Transverse colon (tissue), 4 donors: ENCODE results near the gene PPFIA1. TPM values are rescaled to one million over a fixed set of nuclear protein-coding genes. Genes with fewer than 3 reads are reported as not detected.

ENCODE experiments used
- DNase-seq: peaks from one replicate; pipeline ENCODE4 v3.0.0-alpha.2; 2019
- H3K27ac ChIP-seq, 4 donors: fragments of 200-600 bp; sonication (generic); 2 replicates each; pipeline ENCODE4 v1.5.1; 2016 to 2018; ENCODE audit warnings: inconsistent platforms in 4 of 4
- H3K27me3 ChIP-seq: fragments of 200-600 bp; sonication (generic); 2 replicates; pipeline ENCODE4 v1.5.1; 2017; ENCODE audit warnings: inconsistent platforms
- H3K36me3 ChIP-seq, 4 donors: fragments of 200-600 bp; sonication (generic); 2 replicates each; pipeline ENCODE4 v1.5.1; 2017 to 2019; ENCODE audit warnings: inconsistent platforms in 4 of 4
- H3K4me1 ChIP-seq, 4 donors: fragments of 200-600 bp; sonication (generic); 2 replicates each; pipeline ENCODE4 v1.5.1; 2017 to 2020; ENCODE audit warnings: inconsistent platforms in 4 of 4
- H3K4me3 ChIP-seq, 4 donors: fragments of 200-600 bp; sonication (generic); 1 replicate in 1 of 4; 2 replicates in 3 of 4; pipeline versions ENCODE4 v1.5.1 to v1.6.1; 2017 to 2019; ENCODE audit warnings: inconsistent platforms in 4 of 4
- H3K9me3 ChIP-seq, 2 donors: fragments of 200-600 bp; sonication (generic); 2 replicates each; pipeline ENCODE4 v1.5.1; 2017 to 2019; ENCODE audit warnings: inconsistent platforms in 2 of 2
- EP300 ChIP-seq: sonication (generic); formaldehyde crosslinking; IDR thresholded peaks from one replicate; pipeline ENCODE4 v1.6.1; 2017; ENCODE audit warnings: antibody characterized with exemption, low read depth
- POLR2A ChIP-seq: fragments of 450-650 bp; IDR thresholded peaks from one replicate; pipeline ENCODE4 v1.6.1; 2016; ENCODE audit warnings: antibody characterized with exemption, mild to moderate bottlenecking, moderate library complexity
- POLR2AphosphoS5 ChIP-seq, 3 donors: sonication (generic); formaldehyde crosslinking; IDR thresholded peaks; one replicate each; pipeline ENCODE4 v1.6.1; 2016; ENCODE audit warnings: antibody characterized with exemption in 3 of 3
- WGBS, 2 donors: methylation state at CpG; one replicate each; pipeline ENCODE4 v1.1.5; 2018; ENCODE audit warnings: low coverage in 1 of 2; 5-methylcytosine and 5-hydroxymethylcytosine counted together
- in situ Hi-C, 4 donors: fragments of 200-750 bp; cut with MboI; loops; one replicate each; pipeline versions ENCODE4 v1.15.0 to v1.15.1; 2017; ENCODE audit warnings: low sequenced_read_pairs in 3 of 4, low pct_ligation_motif_present in 1 of 4, low pct_unique_long_range_greater_than_20kb in 1 of 4
- intact Hi-C: fragments of 100-400 bp; cut with DNase I; formaldehyde crosslinking; loops from one replicate; pipeline ENCODE4 v1.15.1; 2023; ENCODE audit warnings: low total_unique reads
- total RNA-seq, 4 donors: library from RNA; depleted of rRNA; stranded (reverse); fragments of >200 nt; gene quantifications; one replicate each; pipeline ENCODE4 v1.1.0, GENCODE V29; 2016
- TF ChIP-seq, protein P1 (sequence below), 5 experiments: fragments of 200-600 bp in 3 of 5; fragments of 450-650 bp in 2 of 5; sonication (generic) in 3 of 5; IDR thresholded peaks; 1 replicate in 2 of 5; 2 replicates in 3 of 5; pipeline ENCODE4 v1.5.1; 2016 to 2017; ENCODE audit warnings: antibody characterized with exemption in 5 of 5, inconsistent platforms in 3 of 5, mild to moderate bottlenecking in 2 of 5, moderate library complexity in 1 of 5

Gene PPFIA1
- total RNA-seq, 4 donors from 2014 or later, result 42.6 to 143 (median 72.8) TPM

DNA sequence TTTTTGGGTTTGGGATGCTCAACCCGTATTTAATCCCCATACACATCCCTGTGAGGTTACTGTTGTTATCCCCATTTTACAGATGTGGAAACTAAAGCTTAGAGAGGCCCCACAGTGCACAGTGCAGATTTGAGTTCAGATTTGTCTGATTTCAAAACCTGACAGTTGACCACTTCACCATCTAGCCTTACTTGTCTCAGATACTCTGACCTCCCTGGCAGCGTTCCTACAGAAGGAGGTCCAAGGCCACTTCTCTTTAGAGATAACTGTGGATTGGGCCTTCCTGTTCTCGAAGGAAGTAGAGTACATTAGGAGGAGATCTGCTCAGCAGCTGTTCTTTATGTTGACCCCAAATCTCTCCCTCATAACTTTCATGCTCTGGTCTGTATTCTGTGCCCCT lies 81.2 kb downstream of the PPFIA1 start:
- Histone ChIP-seq H3K9me3 (no peaks in the 10 kb centered on the region), H3K4me1 (no peaks in the 10 kb centered on the region), H3K27ac (no peak overlapping the region), H3K4me3 (no peak overlapping the region), H3K36me3 (peaks cover 0 to 61% (median 28%) of the 10 kb centered on the region in 4 donors), H3K27me3 (no peaks in the 10 kb centered on the region)
- whole genome bisulfite sequencing, 2 donors, result 83 to 96% methylated on average over 2 to 3 of the region's 3 CpGs
- intact Hi-C loops (loop anchor here (5.0 kb wide), 1 partner anchor 1934 kb away; no protein-coding TSS in a partner anchor), in situ Hi-C loops (no loop called here)
- no peak for DNase-seq
- TF ChIP-seq EP300, result no peak
- TF ChIP-seq POLR2A, result no peak
- no peak for TF ChIP-seq POLR2AphosphoS5 (IDR thresholded peaks at IDR 0.05)
- TF ChIP-seq, protein P1, sequence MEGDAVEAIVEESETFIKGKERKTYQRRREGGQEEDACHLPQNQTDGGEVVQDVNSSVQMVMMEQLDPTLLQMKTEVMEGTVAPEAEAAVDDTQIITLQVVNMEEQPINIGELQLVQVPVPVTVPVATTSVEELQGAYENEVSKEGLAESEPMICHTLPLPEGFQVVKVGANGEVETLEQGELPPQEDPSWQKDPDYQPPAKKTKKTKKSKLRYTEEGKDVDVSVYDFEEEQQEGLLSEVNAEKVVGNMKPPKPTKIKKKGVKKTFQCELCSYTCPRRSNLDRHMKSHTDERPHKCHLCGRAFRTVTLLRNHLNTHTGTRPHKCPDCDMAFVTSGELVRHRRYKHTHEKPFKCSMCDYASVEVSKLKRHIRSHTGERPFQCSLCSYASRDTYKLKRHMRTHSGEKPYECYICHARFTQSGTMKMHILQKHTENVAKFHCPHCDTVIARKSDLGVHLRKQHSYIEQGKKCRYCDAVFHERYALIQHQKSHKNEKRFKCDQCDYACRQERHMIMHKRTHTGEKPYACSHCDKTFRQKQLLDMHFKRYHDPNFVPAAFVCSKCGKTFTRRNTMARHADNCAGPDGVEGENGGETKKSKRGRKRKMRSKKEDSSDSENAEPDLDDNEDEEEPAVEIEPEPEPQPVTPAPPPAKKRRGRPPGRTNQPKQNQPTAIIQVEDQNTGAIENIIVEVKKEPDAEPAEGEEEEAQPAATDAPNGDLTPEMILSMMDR (IDR thresholded peaks at IDR 0.05), result no peak

DNA sequence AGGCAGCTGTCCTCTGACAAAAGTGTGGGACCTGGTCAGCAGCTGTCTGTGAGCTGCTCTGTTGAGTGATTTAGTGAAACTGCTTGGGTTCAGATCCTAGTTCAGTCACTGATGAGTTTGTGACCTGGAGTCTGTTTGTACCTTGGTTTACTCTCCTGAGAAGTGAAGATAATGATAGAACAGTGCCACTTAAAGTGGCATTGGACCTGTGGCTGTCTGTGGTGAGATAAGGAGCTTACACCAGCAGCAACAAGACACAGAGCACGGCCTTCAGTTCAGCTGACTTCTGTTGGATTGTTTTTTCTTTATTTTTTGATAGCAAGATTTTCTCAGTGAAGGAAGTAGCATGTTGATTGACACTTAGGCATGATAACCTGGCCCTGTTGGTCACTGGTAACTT lies 81.6 kb downstream of the PPFIA1 start:
- no peak for DNase-seq
- intact Hi-C loops, result loop anchor here (5.0 kb wide), 1 partner anchor 1935 kb away; no protein-coding TSS in a partner anchor
- 96% methylated on average over 1 of the region's 1 CpG; no CpG with 5 or more reads in 1 of the 2 donors for WGBS, 2 donors

DNA sequence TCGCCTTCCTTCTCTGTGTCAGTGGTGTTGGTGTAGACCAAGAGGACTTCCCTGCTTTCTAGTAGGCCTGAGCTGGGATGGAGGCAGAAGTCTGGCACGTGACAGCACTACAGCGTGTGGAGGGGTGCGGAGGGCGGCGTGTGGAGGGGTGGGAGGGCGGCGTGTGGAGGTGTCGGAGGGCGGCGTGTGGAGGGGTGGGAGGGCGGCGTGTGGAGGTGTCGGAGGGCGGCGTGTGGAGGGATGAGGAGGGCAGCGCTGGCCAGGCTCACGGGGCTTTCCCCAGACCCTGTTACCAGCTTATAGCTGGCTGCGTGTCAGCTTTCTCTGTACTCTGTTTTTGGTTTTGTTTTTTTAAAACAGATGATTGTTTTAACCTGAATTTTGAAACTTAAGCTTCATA lies 82.1 kb downstream of the PPFIA1 start:
- H3K27ac ChIP-seq, result no peak overlapping the region
- H3K36me3 ChIP-seq, result peaks cover 0 to 55% (median 27%) of the 10 kb centered on the region in 4 donors
- in situ Hi-C loops, result no loop called here
- no peak overlapping the region for H3K4me3 ChIP-seq
- no peaks in the 10 kb centered on the region for H3K9me3 ChIP-seq
- H3K27me3 ChIP-seq, result no peaks in the 10 kb centered on the region
- WGBS, 2 donors, result 86% methylated on average over 19 of the region's 19 CpGs; no CpG with 5 or more reads in 1 of the 2 donors
- no peak for DNase-seq
- TF ChIP-seq POLR2AphosphoS5 (IDR thresholded peaks at IDR 0.05), result no peak
- TF ChIP-seq POLR2A, result no peak
- TF ChIP-seq EP300, result no peak
- TF ChIP-seq, protein P1 (IDR thresholded peaks at IDR 0.05), result no peak
- H3K4me1 ChIP-seq, result no peaks in the 10 kb centered on the region
- intact Hi-C loops, result loop anchor here (5.0 kb wide), 1 partner anchor 1935 kb away; no protein-coding TSS in a partner anchor

More for the DNA sequence above, 81.6 kb downstream of the PPFIA1 start:
- no peaks in the 10 kb centered on the region for H3K4me1 ChIP-seq
- in situ Hi-C loops, result no loop called here
- H3K27ac ChIP-seq, result no peak overlapping the region
- no peaks in the 10 kb centered on the region for H3K9me3 ChIP-seq
- H3K27me3 ChIP-seq, result no peaks in the 10 kb centered on the region
- no peak overlapping the region for H3K4me3 ChIP-seq
- peaks cover 0 to 60% (median 28%) of the 10 kb centered on the region in 4 donors for H3K36me3 ChIP-seq
- TF ChIP-seq, protein P1 (IDR thresholded peaks at IDR 0.05), result no peak
- TF ChIP-seq EP300 (no peak), POLR2AphosphoS5 (IDR thresholded peaks at IDR 0.05) (no peak), POLR2A (no peak)

DNA sequence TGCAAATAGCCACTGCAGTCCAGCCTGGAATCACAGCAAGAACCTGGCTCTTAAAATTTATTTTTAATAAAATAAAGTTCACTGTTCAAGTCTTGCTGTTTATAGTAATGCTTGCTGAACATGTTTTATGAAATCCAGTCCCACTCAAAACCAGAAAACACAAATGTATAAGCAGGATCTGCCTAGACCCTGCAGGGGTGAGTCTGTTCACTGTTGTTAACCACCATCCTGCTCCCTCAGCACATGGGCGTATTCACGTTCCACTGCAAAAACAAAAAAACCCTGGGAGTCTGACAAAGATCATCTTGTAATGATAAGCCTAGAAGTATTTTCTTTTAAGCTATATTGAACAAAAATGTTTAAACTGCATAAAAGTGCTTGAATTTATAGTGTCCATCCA lies 82.8 kb downstream of the PPFIA1 start:
- H3K4me1 ChIP-seq, result no peaks in the 10 kb centered on the region
- H3K9me3 ChIP-seq, result no peaks in the 10 kb centered on the region
- no peak for TF ChIP-seq EP300
- no peak for TF ChIP-seq POLR2A
- TF ChIP-seq POLR2AphosphoS5 (IDR thresholded peaks at IDR 0.05), result no peak
- TF ChIP-seq, protein P1 (IDR thresholded peaks at IDR 0.05), result no peak
- in situ Hi-C loops (no loop called here), intact Hi-C loops (loop anchor here (5.0 kb wide), 1 partner anchor 1936 kb away; no protein-coding TSS in a partner anchor)
- H3K36me3 ChIP-seq, result peaks cover 0 to 53% (median 26%) of the 10 kb centered on the region in 4 donors
- DNase-seq, result no peak
- WGBS, 2 donors, result 85 to 90% methylated on average over 2 of the region's 2 CpGs
- no peak overlapping the region for H3K27ac ChIP-seq
- no peak overlapping the region for H3K4me3 ChIP-seq
- no peaks in the 10 kb centered on the region for H3K27me3 ChIP-seq
